Panc1 (cell line): ENCODE data around the gene ENOX1. TPM values are rescaled to one million over a fixed set of nuclear protein-coding genes. Genes with fewer than 3 reads are reported as not detected.

Experiments used
- ATAC-seq: fragments of 200-7000 bp; cut with Tn5 transposase; 2 replicates; pipeline ENCODE4 v1.9.1; 2020; ENCODE audit warnings: mild to moderate bottlenecking, moderate library complexity
- BruUV-seq: library from RNA; stranded (reverse); fragments of 400-500 nt; replicated peaks from 2 replicates; lab custom pipeline; 2021; lab: Mats Ljungman, UMichigan
- CTCF ChIA-PET: fragments of 300-600 bp; sonication (Branson Sonifier 250); formaldehyde crosslinking; loops from one replicate; lab custom pipeline; 2022; ENCODE audit warnings: antibody characterized with exemption; lab: Charles Lee
- POLR2A ChIA-PET: fragments of 300-600 bp; sonication (Branson Sonifier 250); formaldehyde crosslinking; loops from one replicate; lab custom pipeline; 2022; ENCODE audit warnings: antibody characterized with exemption; lab: Charles Lee
- DNase-seq: peaks from one replicate; pipeline ENCODE4 v3.0.0-alpha.2; 2010; ENCODE audit warnings: low read depth, low spot score
- H3K27ac ChIP-seq: 2 replicates; pipeline ENCODE4 v1.5.1; 2011; ENCODE audit warnings: mild to moderate bottlenecking, low read length, inconsistent platforms
- H3K27me3 ChIP-seq: fragments of 200-500 bp; sonication (Bioruptor generic); 2 replicates; pipeline ENCODE4 v1.6.0; 2014; ENCODE audit warnings: low read length, inconsistent platforms; ENCODE audit not compliant: control insufficient read depth, insufficient read depth
- H3K36me3 ChIP-seq: fragments of 200-500 bp; sonication (Bioruptor generic); 2 replicates; pipeline ENCODE4 v1.5.1; 2014; ENCODE audit warnings: inconsistent platforms, mild to moderate bottlenecking, low read length, moderate library complexity; ENCODE audit not compliant: control insufficient read depth, insufficient read depth
- H3K4me1 ChIP-seq: 2 replicates; pipeline ENCODE4 v1.5.1; 2011; ENCODE audit warnings: inconsistent platforms, mild to moderate bottlenecking, low read length, moderate library complexity; ENCODE audit not compliant: control insufficient read depth, insufficient read depth
- H3K4me3 ChIP-seq, 2 experiments: 2 replicates each; pipeline ENCODE4 v1.5.1; 2011 to 2012; ENCODE audit warnings: low read depth in 2 of 2, low read length in 2 of 2, mild to moderate bottlenecking in 2 of 2, inconsistent platforms in 1 of 2, moderate library complexity in 1 of 2
- H3K9me3 ChIP-seq: fragments of 200-500 bp; sonication (Bioruptor generic); 2 replicates; pipeline ENCODE4 v1.5.1; 2014; ENCODE audit warnings: low read depth, mild to moderate bottlenecking, inconsistent platforms, low read length, moderate library complexity; ENCODE audit not compliant: control insufficient read depth, insufficient read depth
- CTCF ChIP-seq: fragments of 450-650 bp; IDR thresholded peaks from 2 replicates; pipeline ENCODE4 v1.5.1; 2017; ENCODE audit warnings: mild to moderate bottlenecking
- POLR2AphosphoS5 ChIP-seq: IDR thresholded peaks from 2 replicates; pipeline ENCODE4 v1.6.1; 2012; ENCODE audit warnings: mild to moderate bottlenecking, low read depth, low read length, moderate library complexity
- SIN3A ChIP-seq: IDR thresholded peaks from 2 replicates; pipeline ENCODE4 v1.6.1; 2012; ENCODE audit warnings: low read depth, mild to moderate bottlenecking, low read length, moderate library complexity, borderline replicate concordance; ENCODE audit not compliant: insufficient read depth
- TCF7L2 ChIP-seq: IDR thresholded peaks from 2 replicates; pipeline ENCODE4 v1.6.1; 2011; ENCODE audit warnings: mild to moderate bottlenecking, low read depth, low read length, inconsistent platforms
- in situ Hi-C: cut with HindIII; loops from 2 replicates; pipeline ENCODE4 v1.10.0; 2016; ENCODE audit warnings: low sequenced_read_pairs, low pct_unique_long_range_greater_than_20kb
- intact Hi-C: fragments of 100-400 bp; cut with micrococcal nuclease; formaldehyde crosslinking; loops from one replicate; pipeline ENCODE4 v1.10.0; 2022; ENCODE audit not compliant: unreplicated experiment
- total RNA-seq: library from RNA; stranded (reverse); gene quantifications from one replicate; pipeline ENCODE4 v1.2.1, GENCODE V29; 2021; ENCODE audit not compliant: unreplicated experiment
- TF ChIP-seq, protein P1 (sequence below), 2 experiments: IDR thresholded peaks; 2 replicates each; pipeline ENCODE4 v1.6.1; 2011 to 2012; ENCODE audit warnings: low read depth in 2 of 2, control low read depth in 1 of 2, low read length in 1 of 2, mild to moderate bottlenecking in 1 of 2, moderate library complexity in 1 of 2; ENCODE audit not compliant: insufficient read depth in 1 of 2

The ENOX1 gene
- total RNA-seq, 1 experiment from 2014 or later, result 0.23 TPM

- no peak overlapping the region for H3K4me3 ChIP-seq
- TF ChIP-seq, protein P1, sequence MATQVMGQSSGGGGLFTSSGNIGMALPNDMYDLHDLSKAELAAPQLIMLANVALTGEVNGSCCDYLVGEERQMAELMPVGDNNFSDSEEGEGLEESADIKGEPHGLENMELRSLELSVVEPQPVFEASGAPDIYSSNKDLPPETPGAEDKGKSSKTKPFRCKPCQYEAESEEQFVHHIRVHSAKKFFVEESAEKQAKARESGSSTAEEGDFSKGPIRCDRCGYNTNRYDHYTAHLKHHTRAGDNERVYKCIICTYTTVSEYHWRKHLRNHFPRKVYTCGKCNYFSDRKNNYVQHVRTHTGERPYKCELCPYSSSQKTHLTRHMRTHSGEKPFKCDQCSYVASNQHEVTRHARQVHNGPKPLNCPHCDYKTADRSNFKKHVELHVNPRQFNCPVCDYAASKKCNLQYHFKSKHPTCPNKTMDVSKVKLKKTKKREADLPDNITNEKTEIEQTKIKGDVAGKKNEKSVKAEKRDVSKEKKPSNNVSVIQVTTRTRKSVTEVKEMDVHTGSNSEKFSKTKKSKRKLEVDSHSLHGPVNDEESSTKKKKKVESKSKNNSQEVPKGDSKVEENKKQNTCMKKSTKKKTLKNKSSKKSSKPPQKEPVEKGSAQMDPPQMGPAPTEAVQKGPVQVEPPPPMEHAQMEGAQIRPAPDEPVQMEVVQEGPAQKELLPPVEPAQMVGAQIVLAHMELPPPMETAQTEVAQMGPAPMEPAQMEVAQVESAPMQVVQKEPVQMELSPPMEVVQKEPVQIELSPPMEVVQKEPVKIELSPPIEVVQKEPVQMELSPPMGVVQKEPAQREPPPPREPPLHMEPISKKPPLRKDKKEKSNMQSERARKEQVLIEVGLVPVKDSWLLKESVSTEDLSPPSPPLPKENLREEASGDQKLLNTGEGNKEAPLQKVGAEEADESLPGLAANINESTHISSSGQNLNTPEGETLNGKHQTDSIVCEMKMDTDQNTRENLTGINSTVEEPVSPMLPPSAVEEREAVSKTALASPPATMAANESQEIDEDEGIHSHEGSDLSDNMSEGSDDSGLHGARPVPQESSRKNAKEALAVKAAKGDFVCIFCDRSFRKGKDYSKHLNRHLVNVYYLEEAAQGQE (IDR thresholded peaks at IDR 0.05; ENCODE audit: insufficient read depth in 1 of 2, low read depth in 2 of 2, low read length in 1 of 2), result no peak
- TF ChIP-seq CTCF (no peak), POLR2AphosphoS5 (no peak), SIN3A (no peak), TCF7L2 (no peak)
- no peaks in the 10 kb centered on the region for H3K9me3 ChIP-seq
- ATAC-seq (no peak), DNase-seq (no peak)
- no peak overlapping the region for H3K27ac ChIP-seq
- no TSS peak for BruUV-seq
- intact Hi-C loops, result no loop called here
- no peaks in the 10 kb centered on the region for H3K4me1 ChIP-seq
- H3K36me3 ChIP-seq, result no peaks in the 10 kb centered on the region
- ChIA-PET CTCF (no interaction called here), POLR2A (no interaction called here)
- H3K27me3 ChIP-seq, result no peaks in the 10 kb centered on the region
- in situ Hi-C loops, result no loop called here
Observed at GRCh38 chr13:43309311-43309710, 477.5 kb downstream of the ENOX1 start.

DNA sequence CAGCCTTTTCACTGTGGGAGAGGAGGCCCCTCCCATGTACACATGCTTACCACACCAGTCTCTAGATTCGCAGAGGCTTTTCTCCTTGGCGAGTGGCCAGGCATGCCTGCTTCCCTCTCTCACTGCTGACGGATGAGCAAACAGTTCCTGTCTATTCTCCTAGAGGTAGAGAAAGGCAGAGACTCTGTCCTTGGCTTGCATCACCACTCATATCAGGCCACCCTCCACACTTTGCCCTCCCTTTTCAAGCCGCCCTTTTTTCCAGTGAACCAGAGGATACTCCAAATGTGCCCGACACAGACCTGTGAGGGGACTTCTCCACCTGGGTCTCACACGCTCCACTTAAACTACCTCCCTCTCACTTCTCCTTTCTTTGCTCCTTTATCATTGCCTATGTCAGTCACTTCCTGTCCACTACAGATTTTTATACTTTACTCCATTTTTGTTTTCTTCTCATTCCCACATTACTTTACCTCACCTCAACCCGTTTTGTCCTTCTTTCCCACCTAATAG lies 478.8 kb downstream of the ENOX1 start:
- no TSS peak for BruUV-seq
- Histone ChIP-seq H3K4me3 (no peak overlapping the region), H3K27me3 (no peaks in the 10 kb centered on the region), H3K4me1 (no peaks in the 10 kb centered on the region), H3K9me3 (no peaks in the 10 kb centered on the region), H3K27ac (no peak overlapping the region), H3K36me3 (no peaks in the 10 kb centered on the region)
- POLR2A ChIA-PET, result no interaction called here
- TF ChIP-seq POLR2AphosphoS5 (no peak), TCF7L2 (no peak), CTCF (no peak), SIN3A (no peak)
- TF ChIP-seq, protein P1 (IDR thresholded peaks at IDR 0.05; ENCODE audit: insufficient read depth in 1 of 2, low read depth in 2 of 2, low read length in 1 of 2), result no peak
- CTCF ChIA-PET, result no interaction called here
- ATAC-seq (no peak), DNase-seq (no peak)
- intact Hi-C loops, result no loop called here
- in situ Hi-C loops, result no loop called here
